Astrocyte (in vitro differentiated cells and primary cell): ENCODE data around the gene SMOC2.

ENCODE experiments used
- EZH2 ChIP-seq: IDR thresholded peaks from 2 replicates; pipeline ENCODE4 v1.6.1; 2012; ENCODE audit warnings: mild to moderate bottlenecking, low read length, inconsistent platforms; ENCODE audit not compliant: insufficient read depth
- TF ChIP-seq, protein P1 (sequence below): IDR thresholded peaks from 2 replicates; pipeline ENCODE4 v1.5.1; 2011; ENCODE audit warnings: low read depth, mild to moderate bottlenecking, inconsistent platforms, low read length, moderate library complexity; ENCODE audit not compliant: insufficient read depth

DNA sequence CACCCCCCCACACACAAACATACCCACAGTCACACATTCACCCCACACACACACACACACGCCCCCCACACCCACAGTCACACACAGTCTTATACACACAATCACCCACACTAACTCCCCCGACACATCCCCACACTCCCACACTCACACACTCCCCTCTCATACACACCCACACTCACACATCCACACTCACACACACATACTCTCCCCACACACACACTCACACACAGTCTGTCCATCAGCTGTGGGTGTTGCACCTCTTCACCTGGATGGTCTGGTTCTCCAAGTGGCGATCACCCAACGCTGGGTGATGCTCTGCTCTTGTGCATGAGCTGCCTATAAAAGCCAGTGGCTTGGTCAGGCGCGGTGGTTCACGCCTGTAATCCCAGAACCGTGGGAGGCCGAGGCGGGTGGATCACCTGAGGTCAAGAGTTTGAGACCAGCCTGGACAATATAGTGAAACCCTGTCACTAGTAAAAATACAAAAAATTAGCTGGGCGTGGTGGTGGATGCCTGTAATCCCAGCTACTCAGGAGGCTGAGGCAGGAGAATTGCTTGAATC is 158.9 kb downstream of the SMOC2 start:
- TF ChIP-seq, protein P1, sequence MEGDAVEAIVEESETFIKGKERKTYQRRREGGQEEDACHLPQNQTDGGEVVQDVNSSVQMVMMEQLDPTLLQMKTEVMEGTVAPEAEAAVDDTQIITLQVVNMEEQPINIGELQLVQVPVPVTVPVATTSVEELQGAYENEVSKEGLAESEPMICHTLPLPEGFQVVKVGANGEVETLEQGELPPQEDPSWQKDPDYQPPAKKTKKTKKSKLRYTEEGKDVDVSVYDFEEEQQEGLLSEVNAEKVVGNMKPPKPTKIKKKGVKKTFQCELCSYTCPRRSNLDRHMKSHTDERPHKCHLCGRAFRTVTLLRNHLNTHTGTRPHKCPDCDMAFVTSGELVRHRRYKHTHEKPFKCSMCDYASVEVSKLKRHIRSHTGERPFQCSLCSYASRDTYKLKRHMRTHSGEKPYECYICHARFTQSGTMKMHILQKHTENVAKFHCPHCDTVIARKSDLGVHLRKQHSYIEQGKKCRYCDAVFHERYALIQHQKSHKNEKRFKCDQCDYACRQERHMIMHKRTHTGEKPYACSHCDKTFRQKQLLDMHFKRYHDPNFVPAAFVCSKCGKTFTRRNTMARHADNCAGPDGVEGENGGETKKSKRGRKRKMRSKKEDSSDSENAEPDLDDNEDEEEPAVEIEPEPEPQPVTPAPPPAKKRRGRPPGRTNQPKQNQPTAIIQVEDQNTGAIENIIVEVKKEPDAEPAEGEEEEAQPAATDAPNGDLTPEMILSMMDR = no peak
- TF ChIP-seq EZH2 = no peak
